ENCODE measurements around the gene SETBP1.

Gene SETBP1

GRCh38 chr18:44957461-44957860, 276.8 kb downstream of the SETBP1 start:
- H3K4me3 ChIP-seq (ENCODE audit: low read depth, low read length) = no peak overlapping the region
- TF ChIP-seq, protein P1, sequence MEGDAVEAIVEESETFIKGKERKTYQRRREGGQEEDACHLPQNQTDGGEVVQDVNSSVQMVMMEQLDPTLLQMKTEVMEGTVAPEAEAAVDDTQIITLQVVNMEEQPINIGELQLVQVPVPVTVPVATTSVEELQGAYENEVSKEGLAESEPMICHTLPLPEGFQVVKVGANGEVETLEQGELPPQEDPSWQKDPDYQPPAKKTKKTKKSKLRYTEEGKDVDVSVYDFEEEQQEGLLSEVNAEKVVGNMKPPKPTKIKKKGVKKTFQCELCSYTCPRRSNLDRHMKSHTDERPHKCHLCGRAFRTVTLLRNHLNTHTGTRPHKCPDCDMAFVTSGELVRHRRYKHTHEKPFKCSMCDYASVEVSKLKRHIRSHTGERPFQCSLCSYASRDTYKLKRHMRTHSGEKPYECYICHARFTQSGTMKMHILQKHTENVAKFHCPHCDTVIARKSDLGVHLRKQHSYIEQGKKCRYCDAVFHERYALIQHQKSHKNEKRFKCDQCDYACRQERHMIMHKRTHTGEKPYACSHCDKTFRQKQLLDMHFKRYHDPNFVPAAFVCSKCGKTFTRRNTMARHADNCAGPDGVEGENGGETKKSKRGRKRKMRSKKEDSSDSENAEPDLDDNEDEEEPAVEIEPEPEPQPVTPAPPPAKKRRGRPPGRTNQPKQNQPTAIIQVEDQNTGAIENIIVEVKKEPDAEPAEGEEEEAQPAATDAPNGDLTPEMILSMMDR (IDR thresholded peaks at IDR 0.05; ENCODE audit: low read depth, low read length, missing control alignments) = no peak
- no peak for DNase-seq (ENCODE audit: low read depth)

- DNase-seq (ENCODE audit: low read depth) = no peak
- TF ChIP-seq, protein P1 (IDR thresholded peaks at IDR 0.05; ENCODE audit: low read depth, low read length, missing control alignments) = no peak
- H3K4me3 ChIP-seq (ENCODE audit: low read depth, low read length) = no peak overlapping the region
Observed at GRCh38 chr18:44958040-44958439, 277.4 kb downstream of the SETBP1 start.

- no peak for DNase-seq (ENCODE audit: low read depth)
- TF ChIP-seq, protein P1 (IDR thresholded peaks at IDR 0.05; ENCODE audit: low read depth, low read length, missing control alignments) = no peak
- H3K4me3 ChIP-seq (ENCODE audit: low read depth, low read length) = no peak overlapping the region
Observed at GRCh38 chr18:44958455-44958854, 277.8 kb downstream of the SETBP1 start.

- H3K4me3 ChIP-seq (ENCODE audit: low read depth, low read length) = no peak overlapping the region
- TF ChIP-seq, protein P1 (IDR thresholded peaks at IDR 0.05; ENCODE audit: low read depth, low read length, missing control alignments) = no peak
- DNase-seq (ENCODE audit: low read depth) = no peak
Observed at GRCh38 chr18:44959013-44959412, 278.3 kb downstream of the SETBP1 start.

DNA sequence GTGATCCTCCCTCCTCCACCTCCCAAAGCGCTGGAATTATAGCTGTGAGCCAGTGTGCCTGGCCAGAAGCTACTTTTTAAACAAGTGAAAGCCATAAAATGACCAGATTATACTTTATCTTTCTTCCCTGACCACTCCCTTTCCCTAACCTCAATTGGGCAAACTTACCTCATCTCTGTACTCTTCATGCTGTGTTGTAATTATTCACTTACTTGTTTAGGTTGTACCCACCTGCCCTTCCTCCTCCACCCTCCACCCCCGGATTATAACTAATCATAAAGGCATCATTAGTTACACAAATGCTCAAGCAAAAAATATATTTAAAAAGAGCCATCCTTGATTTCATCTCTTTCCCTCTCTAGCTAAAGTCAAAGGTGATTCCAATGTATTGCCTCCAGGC, 279.9 kb downstream of the SETBP1 start:
- TF ChIP-seq, protein P1 (IDR thresholded peaks at IDR 0.05; ENCODE audit: low read depth, low read length, missing control alignments) = no peak
- no peak for DNase-seq (ENCODE audit: low read depth)
- H3K4me3 ChIP-seq (ENCODE audit: low read depth, low read length) = no peak overlapping the region

GRCh38 chr18:44961288-44961995, 280.8 kb downstream of the SETBP1 start:
- TF ChIP-seq, protein P1 (IDR thresholded peaks at IDR 0.05; ENCODE audit: low read depth, low read length, missing control alignments) = no peak
- no peak for DNase-seq (ENCODE audit: low read depth)
- H3K4me3 ChIP-seq (ENCODE audit: low read depth, low read length) = no peak overlapping the region

GRCh38 chr18:44967599-44967998, 286.9 kb downstream of the SETBP1 start:
- DNase-seq (ENCODE audit: low read depth) = no peak
- TF ChIP-seq, protein P1 (IDR thresholded peaks at IDR 0.05; ENCODE audit: low read depth, low read length, missing control alignments) = no peak
- H3K4me3 ChIP-seq (ENCODE audit: low read depth, low read length) = no peak overlapping the region

Measured in GM12864 (cell line).